PC-9 (cell line): ENCODE results near the gene GPR52.

Source experiments
- CTCF ChIP-seq: fragments of 200-600 bp; sonication (generic); conservative IDR thresholded peaks from 2 replicates; pipeline ENCODE4 v1.6.1; 2017; ENCODE audit warnings: mixed run types, antibody characterized with exemption, mild to moderate bottlenecking, moderate library complexity
- EZH2 ChIP-seq: fragments of 200-600 bp; sonication (generic); IDR thresholded peaks from 2 replicates; pipeline ENCODE4 v1.8.0; 2017; ENCODE audit warnings: antibody characterized with exemption, low read depth

- TF ChIP-seq CTCF = no peak
- no peak for TF ChIP-seq EZH2
These were observed 41.3 kb upstream of the GPR52 start for GRCh38 chr1:174406421-174406820.
